Right forelimb (tissue), 1 donor: Measurements from ENCODE around the gene LASP1NB.
"Not testable (repeated sequence)": the region's sequence is repeated elsewhere in the genome, so short reads cannot be mapped to it uniquely, and the experiment has no call there.

Experiments
- DNase-seq: peaks from one replicate; pipeline ENCODE4 v3.0.0-alpha.2; 2018

The LASP1NB gene

DNA sequence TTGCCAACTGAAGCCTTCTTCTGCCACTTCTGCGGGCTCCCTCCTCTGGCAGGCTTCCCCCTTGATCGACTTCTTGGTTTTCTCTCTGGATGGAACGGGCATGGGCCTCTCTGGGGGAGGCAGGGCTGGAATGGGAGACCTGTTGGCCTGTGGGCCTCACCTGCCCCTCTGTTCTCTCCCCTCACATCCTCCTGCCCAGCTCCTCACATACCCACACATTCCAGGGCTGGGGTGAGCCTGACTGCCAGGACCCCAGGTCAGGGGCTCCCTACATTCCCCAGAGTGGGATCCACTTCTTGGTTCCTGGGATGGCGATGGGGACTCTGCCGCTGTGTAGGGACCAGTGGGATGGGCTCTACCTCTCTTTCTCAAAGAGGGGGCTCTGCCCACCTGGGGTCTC is 6.5 kb upstream of the LASP1NB start:
- DNase-seq, result no peak

DNA sequence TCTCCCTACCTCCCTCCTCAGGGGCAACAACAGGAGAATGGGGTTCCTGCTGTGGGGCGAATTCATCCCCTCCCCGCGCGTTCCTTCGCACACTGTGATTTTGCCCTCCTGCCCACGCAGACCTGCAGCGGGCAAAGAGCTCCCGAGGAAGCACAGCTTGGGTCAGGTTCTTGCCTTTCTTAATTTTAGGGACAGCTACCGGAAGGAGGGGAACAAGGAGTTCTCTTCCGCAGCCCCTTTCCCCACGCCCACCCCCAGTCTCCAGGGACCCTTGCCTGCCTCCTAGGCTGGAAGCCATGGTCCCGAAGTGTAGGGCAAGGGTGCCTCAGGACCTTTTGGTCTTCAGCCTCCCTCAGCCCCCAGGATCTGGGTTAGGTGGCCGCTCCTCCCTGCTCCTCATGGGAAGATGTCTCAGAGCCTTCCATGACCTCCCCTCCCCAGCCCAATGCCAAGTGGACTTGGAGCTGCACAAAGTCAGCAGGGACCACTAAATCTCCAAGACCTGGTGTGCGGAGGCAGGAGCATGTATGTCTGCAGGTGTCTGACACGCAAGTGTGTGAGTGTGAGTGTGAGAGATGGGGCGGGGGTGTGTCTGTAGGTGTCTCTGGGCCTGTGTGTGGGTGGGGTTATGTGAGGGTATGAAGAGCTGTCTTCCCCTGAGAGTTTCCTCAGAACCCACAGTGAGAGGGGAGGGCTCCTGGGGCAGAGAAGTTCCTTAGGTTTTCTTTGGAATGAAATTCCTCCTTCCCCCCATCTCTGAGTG is 5.9 kb upstream of the LASP1NB start:
- DNase-seq, result no peak

DNA sequence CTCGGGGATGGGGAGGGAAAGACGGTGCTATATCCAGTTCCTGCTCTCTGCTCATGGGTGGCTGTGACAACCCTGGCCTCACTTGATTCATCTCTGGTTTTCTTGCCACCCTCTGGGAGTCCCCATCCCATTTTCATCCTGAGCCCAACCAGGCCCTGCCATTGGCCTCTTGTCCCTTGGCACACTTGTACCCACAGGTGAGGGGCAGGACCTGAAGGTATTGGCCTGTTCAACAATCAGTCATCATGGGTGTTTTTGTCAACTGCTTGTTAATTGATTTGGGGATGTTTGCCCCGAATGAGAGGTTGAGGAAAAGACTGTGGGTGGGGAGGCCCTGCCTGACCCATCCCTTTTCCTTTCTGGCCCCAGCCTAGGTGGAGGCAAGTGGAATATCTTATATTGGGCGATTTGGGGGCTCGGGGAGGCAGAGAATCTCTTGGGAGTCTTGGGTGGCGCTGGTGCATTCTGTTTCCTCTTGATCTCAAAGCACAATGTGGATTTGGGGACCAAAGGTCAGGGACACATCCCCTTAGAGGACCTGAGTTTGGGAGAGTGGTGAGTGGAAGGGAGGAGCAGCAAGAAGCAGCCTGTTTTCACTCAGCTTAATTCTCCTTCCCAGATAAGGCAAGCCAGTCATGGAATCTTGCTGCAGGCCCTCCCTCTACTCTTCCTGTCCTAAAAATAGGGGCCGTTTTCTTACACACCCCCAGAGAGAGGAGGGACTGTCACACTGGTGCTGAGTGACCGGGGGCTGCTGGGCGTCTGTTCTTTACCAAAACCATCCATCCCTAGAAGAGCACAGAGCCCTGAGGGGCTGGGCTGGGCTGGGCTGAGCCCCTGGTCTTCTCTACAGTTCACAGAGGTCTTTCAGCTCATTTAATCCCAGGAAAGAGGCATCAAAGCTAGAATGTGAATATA is 4.8 kb upstream of the LASP1NB start:
- no peak for DNase-seq

DNA sequence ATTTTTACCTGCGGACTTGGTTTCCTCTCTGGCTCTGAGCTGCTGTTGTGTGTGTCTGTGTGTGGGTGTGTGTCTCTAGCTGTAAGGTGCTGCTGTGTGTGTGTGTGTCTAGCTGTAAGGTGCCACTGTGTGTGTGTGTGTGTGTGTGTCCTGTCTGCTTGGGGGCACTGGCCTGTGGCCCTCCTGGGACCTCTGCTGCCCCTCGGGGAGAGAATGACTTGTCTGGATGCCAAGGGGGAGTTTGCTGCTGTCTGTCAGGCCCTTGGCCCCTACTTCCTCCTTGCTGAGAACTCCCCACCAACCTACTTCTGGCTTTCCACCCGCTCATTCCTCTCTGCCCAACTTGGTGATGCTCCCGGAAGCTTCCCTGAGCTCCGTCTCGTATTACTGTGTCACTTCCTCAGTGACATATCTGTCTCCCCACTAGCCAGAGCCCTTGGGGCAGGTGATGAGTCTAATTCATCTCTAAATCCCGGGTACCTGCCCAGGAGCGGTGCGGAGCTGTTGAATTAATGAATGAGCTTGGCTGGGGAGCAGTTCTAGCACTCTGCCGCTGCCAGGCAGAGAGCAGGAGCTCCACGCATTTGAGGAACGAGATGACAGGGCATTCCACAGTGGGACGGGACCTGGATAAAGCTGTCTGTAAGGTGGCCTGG is 3.5 kb upstream of the LASP1NB start:
- no peak for DNase-seq

DNA sequence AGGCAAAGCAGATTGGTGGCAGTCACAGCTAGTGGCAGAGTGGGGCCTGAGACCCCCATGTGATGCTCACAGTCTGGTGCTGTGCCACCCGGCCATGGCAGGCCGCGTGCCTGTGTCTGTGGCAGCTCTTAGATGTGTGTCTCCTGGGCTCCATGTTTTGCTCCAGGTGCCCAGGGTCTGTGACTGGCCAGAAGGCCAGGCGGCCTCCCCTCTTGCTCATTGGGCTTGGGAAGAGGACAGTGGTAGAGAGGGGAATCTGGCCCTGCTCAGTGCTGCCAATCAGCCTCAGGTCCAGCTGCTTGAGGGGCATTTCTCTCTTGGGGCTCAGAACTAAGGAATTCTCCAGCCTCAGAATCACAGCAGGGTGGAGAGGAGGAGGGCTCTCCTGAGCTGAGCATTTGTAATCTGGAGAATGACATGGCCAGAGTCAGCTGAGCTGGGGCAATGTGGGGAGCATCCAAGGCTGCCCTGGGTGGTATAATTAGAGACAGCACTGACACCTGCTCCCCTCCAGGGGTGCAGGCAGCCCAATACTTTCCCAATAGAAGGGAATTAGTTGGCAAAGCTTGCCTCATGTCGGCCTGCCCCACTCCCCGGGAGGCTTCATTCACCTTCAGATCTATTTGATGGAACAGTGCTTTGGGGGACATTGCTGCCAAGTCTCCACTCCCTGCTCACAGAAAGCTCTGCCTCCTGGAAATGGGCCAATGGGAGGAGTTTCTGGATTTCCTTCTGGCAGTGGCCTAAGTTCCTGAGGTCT is 2.7 kb upstream of the LASP1NB start:
- DNase-seq, result peak; percentile 78

DNA sequence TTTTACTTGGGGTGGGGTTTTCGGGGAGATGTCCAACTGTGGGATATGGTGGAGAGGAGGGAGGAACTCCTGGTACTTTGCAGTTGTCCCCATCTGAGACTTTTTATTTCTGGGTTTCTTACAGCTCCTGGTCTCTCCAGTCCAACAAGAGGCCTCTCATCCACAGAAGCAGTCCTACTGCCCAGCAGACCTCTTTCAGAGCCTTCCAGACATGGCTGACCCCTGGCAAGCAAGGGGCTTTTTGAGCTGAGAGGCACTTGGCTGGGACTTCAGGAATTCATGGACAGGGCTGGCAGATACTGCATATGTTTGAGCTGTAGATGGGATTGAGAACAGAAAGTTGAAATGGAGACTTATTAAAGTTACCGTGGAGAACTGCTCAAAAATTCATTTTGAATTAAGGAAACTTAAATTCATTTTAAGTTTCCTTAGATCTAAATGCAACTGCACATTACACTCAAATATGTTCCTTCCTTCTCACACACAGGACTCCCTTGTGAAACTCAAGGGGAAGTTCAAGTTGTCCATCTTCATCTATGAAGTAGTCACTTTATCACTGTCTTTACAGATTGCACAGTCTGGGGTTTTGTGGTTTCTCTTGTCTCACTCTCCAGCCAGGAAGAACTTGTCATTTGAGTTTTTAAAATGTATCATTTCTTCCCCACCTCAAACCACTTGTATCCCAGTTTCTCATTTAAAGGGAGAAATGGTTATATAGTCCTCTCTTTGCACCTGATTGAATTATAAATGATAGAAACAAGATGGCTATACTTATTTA is 1.1 kb downstream of the LASP1NB start:
- no peak for DNase-seq

DNA sequence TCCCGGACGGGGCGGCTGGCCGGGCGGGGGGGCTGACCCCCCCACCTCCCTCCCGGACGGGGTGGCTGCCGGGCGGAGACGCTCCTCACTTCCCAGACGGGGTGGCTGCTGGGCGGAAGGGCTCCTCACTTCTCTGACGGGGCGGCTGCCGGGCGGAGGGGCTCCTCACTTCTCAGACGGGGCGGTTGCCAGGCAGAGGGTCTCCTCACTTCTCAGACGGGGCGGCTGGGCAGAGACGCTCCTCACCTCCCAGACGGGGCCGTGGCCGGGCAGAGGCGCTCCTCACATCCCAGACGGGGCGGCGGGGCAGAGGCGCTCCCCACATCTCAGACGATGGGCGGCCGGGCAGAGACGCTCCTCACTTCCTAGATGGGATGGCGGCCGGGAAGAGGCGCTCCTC is 5.4 kb downstream of the LASP1NB start:
- DNase-seq, result not testable (repeated sequence)

DNA sequence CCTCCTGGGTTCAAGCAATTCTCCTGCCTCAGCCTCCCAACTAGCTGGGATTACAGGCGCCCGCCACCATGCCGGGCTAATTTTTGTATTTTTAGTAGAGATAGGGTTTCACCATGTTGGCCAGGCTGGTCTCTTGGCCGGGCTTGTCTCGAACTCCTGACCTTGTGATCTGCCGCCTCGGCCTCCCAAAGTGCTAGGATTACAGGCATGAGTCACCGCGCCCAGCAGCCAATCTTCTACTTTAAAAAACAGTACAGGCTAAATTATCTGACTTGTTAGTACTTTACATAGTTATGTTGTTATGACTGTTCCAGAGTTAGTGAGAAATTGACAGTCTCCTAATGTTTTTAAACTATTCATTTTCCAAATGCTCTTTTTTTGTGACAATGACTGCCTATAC is 8.5 kb downstream of the LASP1NB start:
- not testable (repeated sequence) for DNase-seq

DNA sequence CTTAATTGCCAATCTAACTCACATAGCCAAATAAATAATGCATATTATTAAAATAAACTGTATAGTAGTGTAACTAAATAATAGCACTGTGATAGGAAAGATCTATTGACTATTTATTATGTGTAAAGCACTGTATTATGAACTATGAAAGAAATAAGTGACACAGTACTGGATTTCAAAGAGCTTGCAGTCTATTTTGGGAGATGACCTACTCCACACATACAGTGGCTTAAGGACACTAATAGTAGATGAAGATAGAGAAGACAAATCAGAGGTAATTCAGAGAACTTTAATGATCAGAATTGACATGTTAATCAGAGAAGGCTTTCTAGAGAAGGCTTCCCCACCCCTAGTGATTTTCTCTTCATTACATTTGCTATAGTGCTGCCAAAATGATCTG is 14.6 kb downstream of the LASP1NB start:
- no peak for DNase-seq

DNA sequence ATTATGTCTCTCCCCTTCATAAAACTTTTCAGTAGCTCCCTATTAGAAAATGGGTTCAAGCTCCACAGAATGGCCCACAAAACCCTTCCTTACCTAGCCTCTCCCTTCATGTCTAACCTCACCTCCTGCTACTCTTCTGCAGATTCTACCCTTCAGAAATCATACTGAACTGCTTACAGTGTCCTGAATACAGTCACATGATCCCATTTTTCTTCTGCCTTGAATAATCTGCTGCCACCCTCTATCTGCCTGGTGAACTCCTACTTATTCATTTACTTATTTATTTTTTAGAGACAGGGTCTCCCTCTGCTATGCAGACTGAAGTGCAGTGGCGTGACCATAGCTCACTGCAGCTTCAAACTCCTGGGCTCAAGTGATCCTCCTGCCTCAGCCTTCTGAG is 15.0 kb downstream of the LASP1NB start:
- no peak for DNase-seq

DNA sequence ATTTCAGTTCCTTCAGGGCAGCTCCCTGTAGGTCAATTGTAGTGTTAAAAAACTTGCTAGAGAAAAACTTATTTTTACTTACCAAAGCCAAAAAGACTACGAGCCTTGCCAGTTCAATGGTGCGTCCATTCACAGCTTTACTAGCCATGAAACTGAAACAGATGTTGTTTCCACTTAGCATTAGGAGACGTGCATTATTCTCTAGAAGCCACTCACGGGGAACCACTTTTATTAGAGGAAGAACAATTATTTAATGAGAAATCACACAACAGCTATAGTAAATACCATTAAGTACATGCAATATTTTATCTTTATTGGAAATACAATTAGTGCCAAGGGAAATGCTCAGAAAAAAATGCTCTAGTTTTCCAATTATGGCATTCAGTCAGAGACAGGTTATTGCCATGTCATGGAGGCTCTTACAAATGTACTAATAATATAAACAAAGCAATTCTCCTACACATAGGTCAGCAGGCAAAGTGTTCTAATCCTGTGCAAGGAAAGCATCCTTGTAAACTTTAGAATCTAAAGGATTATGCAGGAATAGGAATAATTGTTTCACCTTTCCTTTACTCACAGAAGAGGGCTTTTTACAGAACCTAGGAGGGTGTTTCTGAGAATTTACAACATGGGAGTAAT is 17.4 kb downstream of the LASP1NB start:
- DNase-seq, result no peak

DNA sequence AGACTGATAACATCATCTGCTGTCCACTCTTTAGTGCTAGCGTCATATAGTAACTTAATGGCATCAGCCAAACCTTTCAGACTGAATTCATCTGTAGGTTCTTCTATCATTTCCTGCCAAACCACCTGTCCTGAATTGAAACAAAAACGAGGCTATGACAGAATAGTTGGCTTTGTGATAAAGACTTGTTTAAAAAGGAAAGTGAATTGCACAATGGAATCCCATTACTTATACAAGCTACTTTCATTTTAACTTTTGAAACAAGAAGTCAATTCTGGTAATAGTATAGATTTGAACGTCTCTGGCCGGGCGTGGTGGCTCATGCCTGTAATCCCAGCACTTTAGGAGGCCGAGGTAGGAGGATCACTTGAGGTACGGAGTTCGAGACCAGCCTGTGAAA is 18.2 kb downstream of the LASP1NB start:
- DNase-seq, result no peak

DNA sequence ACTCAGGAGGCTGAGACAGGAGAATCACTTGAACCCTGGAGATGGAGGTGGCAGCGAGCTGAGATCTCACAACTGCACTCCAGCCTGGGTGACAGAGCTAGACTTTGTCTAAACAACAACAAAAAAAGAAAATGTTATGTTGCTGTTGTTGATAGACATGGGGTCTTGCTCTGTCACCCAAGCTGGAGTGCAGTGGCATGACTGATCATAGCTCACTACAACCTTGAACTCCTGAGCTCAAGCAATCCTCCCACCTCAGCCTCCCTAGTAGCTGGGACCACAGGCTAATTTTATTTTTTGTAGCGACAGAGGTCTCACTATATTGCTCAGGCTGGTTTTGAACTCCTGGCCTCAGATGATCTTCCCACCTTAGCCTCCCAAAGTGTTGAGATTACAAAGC is 21.8 kb downstream of the LASP1NB start:
- DNase-seq, result no peak

DNA sequence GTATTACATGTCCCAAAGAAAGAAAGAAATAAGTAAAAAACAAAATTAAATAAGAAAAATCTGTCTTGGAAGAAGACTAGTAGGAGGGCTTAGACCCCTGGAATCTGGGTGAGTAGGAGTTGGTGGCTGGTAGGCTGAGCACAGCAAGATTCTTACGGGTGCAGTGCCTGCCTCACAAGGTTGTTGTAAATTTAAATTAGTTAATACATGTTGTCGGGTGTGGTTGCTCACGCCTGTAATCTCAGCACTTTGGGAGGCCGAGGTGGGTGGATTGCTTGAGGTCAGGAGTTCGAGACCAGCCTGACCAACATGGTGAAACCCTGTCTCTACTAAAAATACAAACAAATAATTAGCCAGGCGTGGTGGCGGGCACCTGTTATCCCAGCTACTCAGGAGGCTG is 28.4 kb downstream of the LASP1NB start:
- not testable (repeated sequence) for DNase-seq

DNA sequence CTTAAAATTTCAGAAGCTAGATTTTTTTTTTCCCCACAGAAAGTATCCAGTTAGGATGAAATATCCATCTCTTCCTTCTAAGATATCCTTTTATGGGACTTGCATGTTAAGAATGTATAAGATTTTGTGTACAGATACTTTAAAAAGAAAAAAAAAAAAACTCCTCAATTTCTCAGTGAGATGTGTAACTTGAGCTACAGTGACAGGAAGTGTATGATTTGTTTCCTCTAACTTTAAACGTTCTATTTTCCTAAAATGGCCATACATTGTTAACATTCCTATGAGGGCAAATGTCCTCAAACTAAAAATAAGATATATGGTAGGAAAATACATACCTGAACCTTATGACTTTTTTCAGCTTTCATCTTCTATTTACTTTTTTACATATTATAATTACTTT is 32.9 kb downstream of the LASP1NB start:
- DNase-seq, result no peak

DNA sequence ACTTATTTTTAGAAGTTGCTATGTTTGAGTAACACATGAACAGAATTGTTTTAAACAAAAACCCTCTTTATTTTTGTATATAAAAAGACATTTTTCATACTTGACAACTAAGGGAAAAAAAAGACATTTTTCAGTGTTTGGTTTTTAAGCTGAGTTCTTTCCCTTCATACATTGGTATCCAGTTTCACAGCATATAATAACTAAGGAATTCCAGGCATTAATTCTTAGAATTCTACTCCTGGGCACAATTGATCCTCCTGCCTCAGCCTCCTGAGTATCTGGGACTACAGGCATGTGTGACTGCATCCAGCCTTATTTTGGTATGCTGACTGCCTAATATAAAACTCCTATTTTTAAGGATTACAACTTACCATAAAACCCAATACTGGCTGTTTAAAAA is 33.3 kb downstream of the LASP1NB start:
- no peak for DNase-seq

DNA sequence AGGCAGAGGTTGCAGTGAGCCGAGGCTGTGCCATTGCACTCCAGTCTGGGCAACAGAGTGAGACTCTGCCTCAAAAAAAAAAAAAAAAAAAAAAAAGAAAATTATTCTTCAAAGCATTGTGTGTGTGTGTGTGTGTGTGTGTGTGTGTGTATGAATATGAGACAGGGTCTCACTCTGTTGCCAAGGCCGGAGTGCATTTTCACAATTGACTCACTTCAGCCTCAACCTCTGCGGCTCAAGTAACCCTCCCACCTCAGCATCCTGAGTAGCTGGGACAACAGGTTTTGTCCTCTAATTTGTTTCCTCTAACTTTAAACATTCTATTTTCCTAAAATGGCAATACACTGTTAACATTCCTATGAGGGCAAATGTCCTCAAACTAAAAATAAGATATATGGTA is 34.1 kb downstream of the LASP1NB start:
- no peak for DNase-seq

DNA sequence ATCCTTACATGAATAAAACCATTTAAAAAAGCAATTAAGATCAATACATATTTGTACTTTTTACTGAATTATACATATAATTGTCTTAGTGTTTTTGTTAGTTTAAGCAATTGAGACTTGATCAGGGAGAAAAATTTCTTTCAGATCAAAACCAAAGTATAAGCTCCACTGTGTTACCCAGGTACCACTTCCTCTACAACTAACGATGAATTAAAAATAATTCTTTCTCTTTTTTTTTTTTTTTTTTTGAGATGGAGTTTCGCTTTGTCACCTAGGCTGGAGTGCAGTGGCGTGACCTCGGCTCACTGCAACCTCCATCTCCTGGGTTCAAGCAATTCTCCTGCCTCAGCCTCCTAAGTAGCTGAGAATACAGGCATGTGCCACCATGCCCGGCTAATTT is 35.0 kb downstream of the LASP1NB start:
- no peak for DNase-seq

DNA sequence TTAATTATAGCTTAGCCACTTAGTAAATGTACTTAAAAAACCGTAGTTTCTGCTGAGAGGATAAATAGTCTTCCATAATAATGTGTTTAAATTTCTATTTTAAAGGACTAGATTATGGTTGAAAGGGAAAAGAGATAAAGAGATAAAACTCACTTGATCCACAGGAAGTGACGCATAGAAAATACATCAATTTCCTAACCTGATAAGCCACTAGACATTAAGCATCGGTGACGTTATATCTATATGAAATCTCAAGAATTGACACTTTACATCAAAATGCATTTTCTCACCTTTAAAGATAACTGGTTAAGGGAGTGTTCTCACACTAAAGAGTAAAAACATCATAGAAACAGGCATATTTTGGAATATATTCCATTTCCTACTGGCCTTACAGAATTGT is 36.0 kb downstream of the LASP1NB start:
- DNase-seq, result no peak

DNA sequence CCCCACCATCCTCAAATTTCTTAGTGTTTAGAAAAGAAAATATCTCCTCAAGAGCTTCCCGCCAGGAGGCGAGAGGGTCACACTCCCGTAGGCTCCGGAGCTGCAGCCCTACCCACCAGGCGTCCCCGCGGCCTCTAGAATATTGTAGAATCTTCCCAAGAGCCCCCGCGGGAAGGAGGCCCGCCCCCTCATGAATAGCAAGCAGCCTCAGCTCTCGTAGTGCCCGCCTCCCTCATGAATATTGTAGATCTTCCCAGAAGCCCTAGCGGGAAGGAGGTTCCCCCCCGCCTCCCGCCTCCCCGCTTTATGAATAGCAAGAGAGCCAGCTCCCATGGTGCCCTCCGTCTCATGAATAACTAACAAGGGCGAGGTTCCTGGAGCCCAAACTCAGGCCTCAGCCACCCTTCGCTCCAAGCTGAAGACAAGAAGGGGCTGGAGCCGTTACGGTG is 41.9 kb downstream of the LASP1NB start, which contains the start of gene FBXO47:
Gene FBXO47, minus strand, starts transcription at position 114 of the 449 bp plus-strand sequence. CDS start 4,378 bp downstream, outside the sequence.
- peak; percentile 89 for DNase-seq

DNA sequence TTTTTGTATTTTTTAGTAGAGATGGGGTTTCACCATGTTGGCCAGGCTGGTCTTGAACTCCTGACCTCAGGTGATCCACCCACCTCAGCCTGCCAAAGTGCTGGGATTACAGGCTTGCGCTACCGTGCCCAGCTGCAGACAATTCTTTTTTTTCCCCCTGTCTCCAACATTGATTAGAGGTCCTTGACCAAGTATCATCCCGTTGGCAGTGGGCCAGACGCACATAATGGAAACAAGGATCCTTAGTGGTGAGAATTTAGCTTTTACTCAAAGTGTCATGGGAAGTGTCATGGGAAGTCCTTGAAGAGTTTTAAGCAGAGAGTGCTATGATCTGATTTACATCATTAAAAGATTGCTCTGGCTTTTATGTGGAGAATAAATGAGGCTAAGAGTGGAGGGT is 43.9 kb downstream of the LASP1NB start:
- DNase-seq, result no peak
